GM12878 (cell line): ENCODE results near the gene SLC16A10. TPM values are rescaled to one million over a fixed set of nuclear protein-coding genes. Genes with fewer than 3 reads are reported as not detected.

Source experiments
- ATAC-seq: fragments of 200-7000 bp; cut with Tn5 transposase; 3 replicates; pipeline ENCODE4 v1.9.1; 2020; ENCODE audit warnings: mild to moderate bottlenecking, moderate library complexity
- BruUV-seq: library from RNA; stranded (reverse); fragments of 400-500 nt; replicated peaks from 2 replicates; lab custom pipeline; 2021; lab: Mats Ljungman, UMichigan
- CTCF ChIA-PET: fragments of 300-600 bp; sonication (Branson Sonifier 250); formaldehyde crosslinking; extraction: SDS; loops from one replicate; lab custom pipeline; 2021; ENCODE audit warnings: inconsistent platforms; lab: Yijun Ruan, JAX
- POLR2A ChIA-PET: fragments of 350-600 bp; formaldehyde crosslinking; extraction: SDS; loops from one replicate; lab custom pipeline; 2021; ENCODE audit warnings: inconsistent platforms; lab: Charles Lee
- RAD21 ChIA-PET: fragments of 300-600 bp; sonication (Branson Sonifier 250); formaldehyde crosslinking; loops from one replicate; lab custom pipeline; 2023; ENCODE audit warnings: antibody characterized with exemption; ENCODE audit not compliant: unreplicated experiment; lab: Charles Lee
- SMC1A ChIA-PET: fragments of 300-600 bp; sonication (Branson Sonifier 250); formaldehyde crosslinking; loops from one replicate; lab custom pipeline; 2023; ENCODE audit not compliant: unreplicated experiment, uncharacterized antibody; lab: Charles Lee
- DNase-seq: peaks from one replicate; pipeline ENCODE4 v3.0.0-alpha.2; 2011; ENCODE audit warnings: low read depth, low spot score
- FAIRE-seq: peaks from 3 replicates; lab custom pipeline; 2011; peaks lifted over from hg19 to GRCh38; lab: Jason Lieb, UNC
- H2AFZ ChIP-seq: 2 replicates; pipeline ENCODE4 v1.6.0; 2011; ENCODE audit warnings: low read depth, low read length, control low read depth; ENCODE audit not compliant: control insufficient read depth
- H3K27ac ChIP-seq: 2 replicates; pipeline ENCODE4 v1.5.1; 2011; ENCODE audit warnings: control low read depth; ENCODE audit not compliant: control insufficient read depth, insufficient read depth
- H3K27me3 ChIP-seq, 2 experiments: replicated peaks in 1 of 2; 2 replicates each; pipeline versions ENCODE4 v1.6.0 to v1.6.1; 2011; ENCODE audit warnings: low read length in 1 of 2; ENCODE audit not compliant: control insufficient read depth in 2 of 2, insufficient read depth in 2 of 2
- H3K36me3 ChIP-seq, 2 experiments: 2 replicates each; pipeline ENCODE4 v1.5.1; 2011; ENCODE audit warnings: low read length in 1 of 2; ENCODE audit not compliant: control insufficient read depth in 2 of 2, insufficient read depth in 2 of 2
- H3K4me1 ChIP-seq: 2 replicates; pipeline ENCODE4 v1.6.1; 2011; ENCODE audit warnings: mild to moderate bottlenecking, low read length, moderate library complexity, mixed read lengths; ENCODE audit not compliant: control insufficient read depth, insufficient read depth
- H3K4me2 ChIP-seq: 2 replicates; pipeline ENCODE4 v1.6.0; 2011; ENCODE audit warnings: control low read depth; ENCODE audit not compliant: control insufficient read depth, insufficient read depth
- H3K4me3 ChIP-seq: fragments of 200-600 bp; sonication (generic); 2 replicates; pipeline ENCODE4 v1.5.1; 2016
- H3K79me2 ChIP-seq: 2 replicates; pipeline ENCODE4 v1.6.0; 2011; ENCODE audit warnings: low read length; ENCODE audit not compliant: control insufficient read depth, insufficient read depth
- H3K9ac ChIP-seq: 2 replicates; pipeline ENCODE4 v1.8.0; 2011; ENCODE audit warnings: low read length, control low read depth, mixed read lengths; ENCODE audit not compliant: control insufficient read depth, insufficient read depth
- H3K9me3 ChIP-seq: replicated peaks from 3 replicates; pipeline ENCODE4 v1.5.1; 2011; ENCODE audit warnings: mild to moderate bottlenecking, low read length; ENCODE audit not compliant: control insufficient read depth, insufficient read depth
- H4K20me1 ChIP-seq: 2 replicates; pipeline ENCODE4 v1.6.0; 2011; ENCODE audit not compliant: control insufficient read depth, insufficient read depth
- ATF3 ChIP-seq: IDR thresholded peaks from 2 replicates; pipeline ENCODE4 v1.6.1; 2011; ENCODE audit warnings: low read depth, mild to moderate bottlenecking, low read length, moderate library complexity, borderline replicate concordance; ENCODE audit errors: extremely low read depth
- BHLHE40 ChIP-seq, 2 experiments: fragments of 450-650 bp in 1 of 2; IDR thresholded peaks; 2 replicates each; pipeline ENCODE4 v1.6.1; 2011 to 2017; ENCODE audit warnings: low read depth in 2 of 2, borderline replicate concordance in 1 of 2, improper control_type of control experiment in 1 of 2, low read length in 1 of 2, mild to moderate bottlenecking in 1 of 2
- GATAD2B ChIP-seq: fragments of 450-650 bp; conservative IDR thresholded peaks from 2 replicates; pipeline ENCODE4 v1.6.1; 2017; ENCODE audit warnings: low read depth, mild to moderate bottlenecking, moderate library complexity
- IKZF2 ChIP-seq, 2 experiments: fragments of 450-650 bp; IDR thresholded peaks; 2 replicates each; pipeline ENCODE4 v1.6.1; 2017; ENCODE audit warnings: mild to moderate bottlenecking in 2 of 2, moderate library complexity in 2 of 2
- JUNB ChIP-seq: IDR thresholded peaks from 2 replicates; pipeline ENCODE4 v1.6.1; 2016; ENCODE audit warnings: antibody characterized with exemption, mild to moderate bottlenecking
- RELA ChIP-seq: fragments of 450-650 bp; IDR thresholded peaks from 2 replicates; pipeline ENCODE4 v1.8.0; 2014; ENCODE audit warnings: borderline replicate concordance; ENCODE audit not compliant: partially characterized antibody
- USF2 ChIP-seq: IDR thresholded peaks from 2 replicates; pipeline ENCODE4 v1.6.1; 2011; ENCODE audit warnings: low read depth, low read length, improper control_type of control experiment, borderline replicate concordance
- ZNF687 ChIP-seq: fragments of 450-650 bp; IDR thresholded peaks from 2 replicates; pipeline ENCODE4 v1.6.1; 2017; ENCODE audit warnings: mild to moderate bottlenecking, moderate library complexity
- WGBS: methylation state at CpG from one replicate; pipeline ENCODE4 v1.1.6; 2016; ENCODE audit warnings: low lambda C conversion rate; ENCODE audit not compliant: insufficient replicate concordance, insufficient coverage; ENCODE audit errors: missing lambda C conversion rate; 5-methylcytosine and 5-hydroxymethylcytosine counted together
- in situ Hi-C: fragments of 300-500 bp; cut with MboI; formaldehyde crosslinking; loops from 9 replicates; pipeline ENCODE4 v1.14.3; 2018; ENCODE audit warnings: mixed read lengths
- intact Hi-C: fragments of 100-400 bp; cut with micrococcal nuclease; formaldehyde crosslinking; loops from one replicate; pipeline ENCODE4 v1.14.2; 2022; ENCODE audit not compliant: unreplicated experiment
- polyA plus RNA-seq, 11 experiments: library from polyadenylated mRNA; depleted of rRNA in 4 of 11; unstranded in 6 of 11; stranded (reverse) in 5 of 11; fragments of >200 nt; fragmentation: Nextera tagmentation in 4 of 11; fragmentation: Illumina TruSeq in 1 of 11; extraction: Ambion mirVana in 4 of 11; extraction: Trizol in 1 of 11; gene quantifications; 1 replicate in 1 of 11; 2 replicates in 10 of 11; pipeline versions ENCODE4 v1.2.1 to v1.2.3, GENCODE V29; 2011 to 2016; ENCODE audit warnings: inconsistent platforms in 2 of 11, missing spikeins in 2 of 11, low read depth in 1 of 11
- total RNA-seq, 4 experiments: library from RNA; depleted of rRNA in 3 of 4; stranded (reverse); fragments of >200 nt in 3 of 4; fragmentation: Illumina TruSeq in 1 of 4; extraction: Trizol in 1 of 4; gene quantifications; 2 replicates each; pipeline versions ENCODE4 v1.2.1 to v1.2.3, GENCODE V29; 2013 to 2021

SLC16A10 gene
- total and polyA plus RNA-seq, 10 of the 15 experiments (the other 5 are each of a cell fraction or from before 2014, with no cell fraction given), result 2.3 to 19.0 (median 8.0) TPM

GRCh38 chr6:111228094-111228493, 140.8 kb downstream of the SLC16A10 start:
- no peak overlapping the region for H3K4me2 ChIP-seq

GRCh38 chr6:111230351-111231089, 143.2 kb downstream of the SLC16A10 start:
- BruUV-seq, result no TSS peak
- ChIA-PET CTCF (interaction anchor here (1.4 kb wide), 1 partner anchor 219 kb away, joined by 5 read pairs; no protein-coding TSS in a partner anchor), POLR2A (interaction anchor here (0.5 kb wide), 1 partner anchor 221 kb away, joined by 4 read pairs; no protein-coding TSS in a partner anchor), RAD21 (interaction anchor here (0.6 to 0.8 kb wide), 2 partner anchors 139 to 219 kb away, joined by 3 read pairs; no protein-coding TSS in a partner anchor), SMC1A (no interaction called here)
- no peak overlapping the region for H3K4me3 ChIP-seq
- no peaks in the 10 kb centered on the region for H3K4me1 ChIP-seq
- H3K79me2 ChIP-seq, result no peaks in the 10 kb centered on the region
- DNase-seq (no peak), ATAC-seq (no peak), FAIRE-seq (no peak)
- in situ Hi-C loops (no loop called here), intact Hi-C loops (no loop called here)
- no peaks in the 10 kb centered on the region for H3K36me3 ChIP-seq
- no peak overlapping the region for H3K9ac ChIP-seq
- H2AFZ ChIP-seq, result no peak overlapping the region
- 68% methylated on average over 2 of the region's 2 CpGs for WGBS
- no peaks in the 10 kb centered on the region for H3K9me3 ChIP-seq
- H3K4me2 ChIP-seq, result no peak overlapping the region
- no peaks in the 10 kb centered on the region for H3K27me3 ChIP-seq
- no peaks in the 10 kb centered on the region for H4K20me1 ChIP-seq
- no peak overlapping the region for H3K27ac ChIP-seq
- no peak for TF ChIP-seq USF2
- no peak for TF ChIP-seq ZNF687
- TF ChIP-seq JUNB, result no peak
- TF ChIP-seq BHLHE40 (IDR thresholded peaks at IDR 0.05; ENCODE audit: borderline replicate concordance in 1 of 2, low read depth in 2 of 2, low read length in 1 of 2), result no peak
- TF ChIP-seq GATAD2B, result no peak
- TF ChIP-seq IKZF2 (IDR thresholded peaks at IDR 0.05), result no peak
- no peak for TF ChIP-seq ATF3

More at GRCh38 chr6:111228094-111228493, 140.8 kb downstream of the SLC16A10 start:
- WGBS, result 50% methylated on average over 2 of the region's 2 CpGs
- ATAC-seq, result no peak
- H3K79me2 ChIP-seq, result no peaks in the 10 kb centered on the region
- H3K27ac ChIP-seq, result no peak overlapping the region
- in situ Hi-C loops, result no loop called here
- H3K36me3 ChIP-seq, result no peaks in the 10 kb centered on the region
- POLR2A ChIA-PET, result no interaction called here
- no peak overlapping the region for H3K9ac ChIP-seq
- H3K9me3 ChIP-seq, result no peaks in the 10 kb centered on the region
- no peak for TF ChIP-seq RELA
- TF ChIP-seq, all 136 proteins: peak for 0
- Histone ChIP-seq H3K4me1 (no peaks in the 10 kb centered on the region), H3K4me3 (no peak overlapping the region), H2AFZ (no peak overlapping the region), H4K20me1 (no peaks in the 10 kb centered on the region), H3K27me3 (no peaks in the 10 kb centered on the region)
- no peak for FAIRE-seq
- ChIA-PET RAD21 (interaction anchor here (0.9 to 1.9 kb wide), 2 partner anchors 31 to 815 kb away, joined by 3 to 4 read pairs; a partner anchor contains a TSS), CTCF (no interaction called here), SMC1A (interaction anchor here (1.0 to 1.3 kb wide), 2 partner anchors 17 to 170 kb away, joined by 3 read pairs; no protein-coding TSS in a partner anchor)
- BruUV-seq, result no TSS peak
- intact Hi-C loops, result no loop called here
- no peak for DNase-seq
